GM18519 (cell line): ENCODE results near the gene TMEM218.
A peak's percentile ranks its signal among the peaks of the same experiment; 100 is the strongest.

Experiments used
- ATAC-seq: cut with Tn5 transposase; IDR thresholded peaks from one replicate; pipeline ENCODE4 v1.9.1; 2021; ENCODE audit warnings: mild to moderate bottlenecking, moderate library complexity; ENCODE audit not compliant: unreplicated experiment, low FRiP score

The TMEM218 gene

GRCh38 chr11:125111343-125112207 lies at the start of gene TMEM218:
Gene TMEM218, minus strand, starts transcription at chr11:125111626. Its CDS starts 9,385 bp downstream, at chr11:125102241.
- peak; percentile 98 for ATAC-seq

- ATAC-seq, result no peak
Observed at GRCh38 chr11:125157953-125158680, 46.7 kb upstream of the TMEM218 start.

- ATAC-seq, result no peak
Observed at GRCh38 chr11:125157118-125157733, 45.8 kb upstream of the TMEM218 start.

GRCh38 chr11:125156346-125157117 lies 45.1 kb upstream of the TMEM218 start:
- ATAC-seq, result no peak

GRCh38 chr11:125155767-125156166 lies 44.3 kb upstream of the TMEM218 start:
- no peak for ATAC-seq

GRCh38 chr11:125155100-125155444 lies 43.6 kb upstream of the TMEM218 start:
- no peak for ATAC-seq

GRCh38 chr11:125154378-125155099 lies 43.1 kb upstream of the TMEM218 start:
- ATAC-seq, result no peak

- ATAC-seq, result no peak
Observed at GRCh38 chr11:125153837-125154236, 42.4 kb upstream of the TMEM218 start.

- no peak for ATAC-seq
Observed at GRCh38 chr11:125148743-125149142, 37.3 kb upstream of the TMEM218 start.

GRCh38 chr11:125148011-125148410 lies 36.6 kb upstream of the TMEM218 start:
- ATAC-seq, result no peak

- ATAC-seq, result no peak
Observed at GRCh38 chr11:125147280-125147679, 35.9 kb upstream of the TMEM218 start.

GRCh38 chr11:125146232-125146631 lies 34.8 kb upstream of the TMEM218 start:
- ATAC-seq, result no peak

GRCh38 chr11:125141686-125142535 lies 30.5 kb upstream of the TMEM218 start:
- ATAC-seq, result peak; percentile 64

- no peak for ATAC-seq
Observed at GRCh38 chr11:125141178-125141577, 29.8 kb upstream of the TMEM218 start.

- ATAC-seq, result no peak
Observed at GRCh38 chr11:125140233-125140632, 28.8 kb upstream of the TMEM218 start.

- no peak for ATAC-seq
Observed at GRCh38 chr11:125139778-125140177, 28.4 kb upstream of the TMEM218 start.

GRCh38 chr11:125138966-125139365 lies 27.5 kb upstream of the TMEM218 start:
- no peak for ATAC-seq

- no peak for ATAC-seq
Observed at GRCh38 chr11:125136001-125136400, 24.6 kb upstream of the TMEM218 start.

- no peak for ATAC-seq
Observed at GRCh38 chr11:125132596-125132995, 21.2 kb upstream of the TMEM218 start.
